ENCODE data around the gene SF3B3.
"Not testable (repeated sequence)": the region's sequence is repeated elsewhere in the genome, so short reads cannot be mapped to it uniquely, and the experiment has no call there.

Gene SF3B3

DNA sequence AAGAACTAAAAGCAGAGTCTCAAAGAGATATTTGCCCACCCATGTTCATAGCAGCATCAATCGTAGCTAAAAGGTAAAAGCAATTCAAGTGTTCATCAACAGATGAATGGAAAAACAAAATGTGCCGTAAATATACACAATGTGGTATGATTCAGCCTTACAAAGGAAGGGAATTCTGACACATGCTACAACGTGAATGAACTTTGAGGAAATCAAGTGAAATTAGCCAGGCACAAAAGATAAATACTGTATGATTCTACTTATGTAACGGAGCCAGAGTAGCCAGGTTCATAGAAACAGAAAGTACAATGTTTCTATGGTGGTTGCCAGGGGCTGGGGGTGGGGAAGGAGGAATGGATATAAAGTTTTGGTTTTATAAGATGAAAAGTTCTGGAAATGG, 64.9 kb downstream of the SF3B3 start:
- no peak overlapping the region for H3K4me3 ChIP-seq (ENCODE audit: low read length)
- DNase-seq (ENCODE audit: low read depth): peak; percentile 75
- TF ChIP-seq, protein P1, sequence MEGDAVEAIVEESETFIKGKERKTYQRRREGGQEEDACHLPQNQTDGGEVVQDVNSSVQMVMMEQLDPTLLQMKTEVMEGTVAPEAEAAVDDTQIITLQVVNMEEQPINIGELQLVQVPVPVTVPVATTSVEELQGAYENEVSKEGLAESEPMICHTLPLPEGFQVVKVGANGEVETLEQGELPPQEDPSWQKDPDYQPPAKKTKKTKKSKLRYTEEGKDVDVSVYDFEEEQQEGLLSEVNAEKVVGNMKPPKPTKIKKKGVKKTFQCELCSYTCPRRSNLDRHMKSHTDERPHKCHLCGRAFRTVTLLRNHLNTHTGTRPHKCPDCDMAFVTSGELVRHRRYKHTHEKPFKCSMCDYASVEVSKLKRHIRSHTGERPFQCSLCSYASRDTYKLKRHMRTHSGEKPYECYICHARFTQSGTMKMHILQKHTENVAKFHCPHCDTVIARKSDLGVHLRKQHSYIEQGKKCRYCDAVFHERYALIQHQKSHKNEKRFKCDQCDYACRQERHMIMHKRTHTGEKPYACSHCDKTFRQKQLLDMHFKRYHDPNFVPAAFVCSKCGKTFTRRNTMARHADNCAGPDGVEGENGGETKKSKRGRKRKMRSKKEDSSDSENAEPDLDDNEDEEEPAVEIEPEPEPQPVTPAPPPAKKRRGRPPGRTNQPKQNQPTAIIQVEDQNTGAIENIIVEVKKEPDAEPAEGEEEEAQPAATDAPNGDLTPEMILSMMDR (IDR thresholded peaks at IDR 0.05; ENCODE audit: insufficient read depth, low read depth, low read length, missing control alignments): no peak

DNA sequence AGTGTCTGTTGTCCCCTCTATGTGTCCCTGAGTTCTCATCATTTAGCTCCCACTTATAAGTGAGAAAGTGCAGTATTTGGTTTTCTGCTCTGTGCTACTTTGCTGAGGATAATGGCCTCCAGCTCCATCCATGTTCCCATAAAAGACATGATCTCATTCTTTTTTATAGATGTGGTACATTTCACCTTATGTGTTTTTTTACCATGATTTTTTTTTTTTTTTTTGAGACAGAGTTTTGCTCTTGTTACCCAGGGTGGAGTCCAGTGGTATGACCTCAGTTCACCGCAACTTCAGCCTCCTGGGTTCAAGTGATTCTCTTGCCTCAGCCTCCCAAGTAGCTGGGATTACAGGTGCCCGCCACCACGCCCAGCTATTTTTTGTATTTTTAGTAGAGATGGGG, 65.8 kb downstream of the SF3B3 start:
- H3K4me3 ChIP-seq (ENCODE audit: low read length); DNase-seq (ENCODE audit: low read depth): not testable (repeated sequence)

DNA sequence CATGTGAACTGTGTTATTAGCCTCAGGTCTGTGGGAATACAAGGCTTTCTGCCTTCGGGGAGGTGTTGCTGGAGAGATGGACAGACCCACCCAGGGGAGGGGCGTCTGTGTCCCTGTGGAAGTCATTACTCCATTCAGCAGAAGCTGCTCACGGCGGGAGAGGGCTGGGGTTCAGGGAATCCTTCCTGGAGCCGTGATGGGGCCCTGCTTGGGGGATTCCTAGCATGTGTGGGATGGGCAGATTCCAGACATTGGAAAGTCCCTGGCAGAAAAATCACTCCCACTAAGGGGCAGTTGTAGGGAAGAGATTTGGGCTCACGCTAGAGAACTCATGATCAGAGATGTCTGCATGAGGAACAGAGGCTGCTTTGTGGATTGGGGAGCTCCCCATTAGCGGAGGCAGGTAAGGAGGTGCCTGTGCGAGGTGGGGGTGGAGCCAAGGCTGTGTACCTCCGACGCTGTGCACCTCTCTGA, 66.4 kb downstream of the SF3B3 start:
- peak; percentile 16 for DNase-seq (ENCODE audit: low read depth)
- TF ChIP-seq, protein P1 (IDR thresholded peaks at IDR 0.05; ENCODE audit: insufficient read depth, low read depth, low read length, missing control alignments): no peak
- no peak overlapping the region for H3K4me3 ChIP-seq (ENCODE audit: low read length)

DNA sequence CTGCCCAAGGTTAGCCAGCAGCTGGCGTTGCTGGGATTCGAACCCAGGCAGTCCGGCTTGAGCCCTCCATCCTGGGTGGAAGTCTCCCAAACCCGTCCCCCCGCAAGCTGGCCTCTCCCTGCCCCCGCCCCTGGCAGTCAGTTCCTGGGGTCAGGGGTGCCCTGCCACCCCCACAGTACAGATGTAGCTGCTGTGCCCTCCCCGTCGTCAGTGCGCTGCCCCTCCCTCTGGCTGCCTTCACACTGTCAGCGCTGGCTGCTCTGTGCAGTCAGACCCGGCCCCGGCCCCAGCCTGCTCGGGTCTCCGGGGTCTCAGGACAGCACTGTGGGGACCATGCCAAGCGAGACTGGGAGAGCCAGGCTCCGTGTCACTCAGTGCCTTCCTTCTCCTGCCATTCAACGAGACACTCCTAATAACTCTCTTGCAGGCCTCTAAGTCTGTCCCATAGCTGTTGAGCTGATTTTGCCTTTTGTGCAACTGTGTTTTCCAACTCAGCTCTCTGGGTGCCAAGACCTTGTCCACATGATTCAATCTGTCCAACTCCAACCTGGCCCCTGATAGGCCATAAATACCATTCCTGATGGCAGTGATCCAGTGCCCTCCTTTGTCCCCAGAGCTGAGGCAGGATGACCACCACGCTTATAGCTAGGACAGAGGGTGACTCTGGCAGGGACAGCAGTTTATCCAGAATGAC, 67.3 kb downstream of the SF3B3 start:
- no peak for DNase-seq (ENCODE audit: low read depth)
- TF ChIP-seq, protein P1 (IDR thresholded peaks at IDR 0.05; ENCODE audit: insufficient read depth, low read depth, low read length, missing control alignments): no peak
- no peak overlapping the region for H3K4me3 ChIP-seq (ENCODE audit: low read length)

DNA sequence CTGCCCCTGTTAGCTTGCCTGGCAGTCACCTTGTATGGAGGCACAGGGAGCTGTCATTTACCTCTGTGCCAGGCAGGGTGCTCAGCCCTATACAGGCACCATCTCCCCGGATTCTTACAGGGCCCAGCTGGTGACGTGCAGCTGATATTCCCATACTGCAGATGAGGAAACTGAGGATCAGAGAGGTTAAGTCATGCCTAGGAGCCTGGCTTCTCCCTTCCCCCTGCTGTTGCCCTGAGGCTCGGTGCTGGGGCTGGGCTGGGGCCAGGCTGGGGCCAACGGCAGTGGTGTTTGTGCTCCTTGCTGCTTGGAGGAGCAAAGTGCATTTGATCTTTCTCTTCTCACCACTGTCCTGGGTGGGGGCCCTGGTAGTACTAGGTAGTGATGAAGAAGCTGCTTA, 68.0 kb downstream of the SF3B3 start:
- H3K4me3 ChIP-seq (ENCODE audit: low read length): no peak overlapping the region

DNA sequence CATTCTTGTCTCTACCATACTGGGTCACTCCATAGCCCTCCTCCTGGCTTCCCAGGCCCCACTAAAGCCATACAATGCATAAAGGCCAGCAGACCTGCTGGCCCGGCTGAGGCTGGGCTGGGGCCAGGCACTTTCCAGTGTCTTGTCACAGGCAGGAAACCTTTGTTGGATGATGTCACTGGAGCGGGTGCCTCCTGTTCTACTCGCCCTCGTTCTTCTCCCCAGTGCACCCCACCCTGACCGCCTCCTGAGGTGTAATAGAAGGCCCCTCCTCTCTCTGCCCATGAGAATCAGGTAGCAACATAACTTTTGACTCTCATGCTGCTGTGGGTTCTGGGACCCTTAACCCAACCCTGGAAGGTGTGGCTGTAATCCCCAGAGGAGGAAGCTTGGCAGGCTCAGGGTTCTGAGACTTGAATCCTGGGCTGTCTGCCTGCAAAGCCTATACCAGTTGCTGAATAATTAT, 68.5 kb downstream of the SF3B3 start:
- no peak overlapping the region for H3K4me3 ChIP-seq (ENCODE audit: low read length)
- TF ChIP-seq, protein P1 (IDR thresholded peaks at IDR 0.05; ENCODE audit: insufficient read depth, low read depth, low read length, missing control alignments): no peak
- peak; percentile 35 for DNase-seq (ENCODE audit: low read depth)

More for the DNA sequence above, 68.0 kb downstream of the SF3B3 start:
- TF ChIP-seq, protein P1 (IDR thresholded peaks at IDR 0.05; ENCODE audit: insufficient read depth, low read depth, low read length, missing control alignments): no peak
- no peak for DNase-seq (ENCODE audit: low read depth)

DNA sequence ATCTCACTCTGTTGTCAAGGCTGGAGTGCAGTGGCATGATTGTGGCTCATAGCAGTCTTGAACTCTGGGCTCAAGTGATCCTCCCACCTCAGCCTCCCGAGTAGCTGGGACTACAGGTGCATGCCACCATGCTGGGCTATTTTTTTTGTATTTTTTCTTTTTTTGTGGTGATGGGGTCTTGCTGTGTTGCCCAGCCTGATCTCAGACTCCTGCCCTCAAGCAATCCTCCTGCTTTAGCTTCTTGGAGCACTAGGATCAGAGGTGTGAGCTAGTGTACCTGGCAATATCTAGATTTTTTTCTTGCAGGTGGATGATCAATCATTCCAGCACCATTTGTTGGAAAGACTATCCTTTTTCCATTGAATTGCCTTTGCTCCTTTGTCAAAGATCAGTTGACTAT, 69.9 kb downstream of the SF3B3 start:
- TF ChIP-seq, protein P1 (IDR thresholded peaks at IDR 0.05; ENCODE audit: insufficient read depth, low read depth, low read length, missing control alignments): no peak
- H3K4me3 ChIP-seq (ENCODE audit: low read length): no peak overlapping the region
- DNase-seq (ENCODE audit: low read depth): no peak

Measured in epithelial cell of esophagus (primary cell).